Heart left ventricle (tissue), 13 donors: ENCODE data around the gene GNB1L.

Experiments used
- POLR2A ChIP-seq, 2 donors: fragments of 450-650 bp; IDR thresholded peaks; one replicate each; pipeline ENCODE4 v1.6.1; 2017; ENCODE audit warnings: antibody characterized with exemption in 2 of 2, mild to moderate bottlenecking in 2 of 2, moderate library complexity in 2 of 2
- TF ChIP-seq, protein P1 (sequence below), 12 donors: fragments of 200-600 bp; sonication (generic) in 4 of 12; IDR thresholded peaks; one replicate each; pipeline versions ENCODE4 v1.5.0 to v1.8.0; 2018 to 2022; ENCODE audit warnings: antibody characterized with exemption in 12 of 12, mild to moderate bottlenecking in 5 of 12
- donor health status: ischemic (EF 13 %, LVEDD 7.1; RV severe dilation, severe dysfunction).
- donor health status: DM: no; HTN: yes; CAD: no.
- donor health status: DM: no; HTN: no; CAD: no.
- donor health status: ischemic (EF 25% LVEDD 6.9; RV normal size, moderate dysfunction).
- donor health status: ischemic (EF 25% LVEDD 5.7; RV mildly dilated, moderate dysfunction).
- donor health status: ischemic (EF 35%, LVEDD 5.7; RV mildly dilated, moderate dysfunction).
- donor health status: nonischemic (EF 11% LVEDD 7.7; RV severe dilation, severe dysfunction).
- donor health status: DM: yes; HTN: yes; CAD: no.
- donor health status: PGD.
- donor health status: ischemic (EF 29% LVEDD 5.4; RV normal size, mild dysfunction).
- donor health status: nonischemic (EF 23%, LVEDD 6.1; RV moderate dilation, normal function).

DNA sequence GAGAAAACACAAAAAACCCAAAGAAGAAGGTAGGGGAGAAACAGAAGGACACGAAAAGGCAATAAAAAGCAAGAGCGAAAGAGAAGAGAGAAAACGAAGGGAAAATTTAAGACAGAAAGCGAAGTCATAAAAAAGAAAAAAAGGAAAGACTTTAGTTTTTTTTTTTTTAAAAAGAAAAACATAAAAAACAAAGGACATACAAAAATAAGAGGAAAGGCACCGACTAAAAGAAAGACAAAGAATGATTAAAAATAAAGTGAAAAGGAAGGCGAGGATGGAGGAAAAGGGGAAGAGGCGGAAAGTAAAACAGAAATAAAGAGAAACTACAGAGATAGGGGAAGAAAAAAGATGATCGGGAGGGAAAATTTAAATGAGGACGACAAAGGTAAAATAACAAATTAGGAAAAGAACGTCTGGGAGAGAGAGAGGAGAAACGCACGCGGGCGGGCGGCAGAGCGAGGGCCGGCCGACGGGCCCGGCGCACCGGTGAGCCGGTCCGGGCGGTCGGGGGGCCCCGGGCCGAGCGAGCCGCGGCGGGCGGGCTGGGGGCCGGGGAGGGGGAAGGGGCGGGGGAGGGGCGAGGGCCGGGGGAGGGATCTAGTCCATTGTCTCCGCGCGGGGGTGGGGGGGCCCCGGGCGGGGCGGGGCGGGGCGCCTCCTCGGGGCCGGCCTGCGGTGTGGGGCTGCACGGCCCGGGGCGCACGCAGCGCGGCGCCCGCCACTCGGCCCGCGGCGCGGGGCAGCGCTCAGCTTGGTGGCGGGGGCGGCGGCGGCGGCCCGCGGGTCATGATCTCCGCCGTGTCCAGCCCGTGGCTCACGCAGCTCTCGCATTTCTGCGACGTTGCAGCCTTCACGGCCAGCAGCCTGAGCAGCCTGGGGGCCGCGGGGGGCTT lies 94.4 kb downstream of the GNB1L start, which contains the start of gene TBX1:
- TF ChIP-seq, protein P1, sequence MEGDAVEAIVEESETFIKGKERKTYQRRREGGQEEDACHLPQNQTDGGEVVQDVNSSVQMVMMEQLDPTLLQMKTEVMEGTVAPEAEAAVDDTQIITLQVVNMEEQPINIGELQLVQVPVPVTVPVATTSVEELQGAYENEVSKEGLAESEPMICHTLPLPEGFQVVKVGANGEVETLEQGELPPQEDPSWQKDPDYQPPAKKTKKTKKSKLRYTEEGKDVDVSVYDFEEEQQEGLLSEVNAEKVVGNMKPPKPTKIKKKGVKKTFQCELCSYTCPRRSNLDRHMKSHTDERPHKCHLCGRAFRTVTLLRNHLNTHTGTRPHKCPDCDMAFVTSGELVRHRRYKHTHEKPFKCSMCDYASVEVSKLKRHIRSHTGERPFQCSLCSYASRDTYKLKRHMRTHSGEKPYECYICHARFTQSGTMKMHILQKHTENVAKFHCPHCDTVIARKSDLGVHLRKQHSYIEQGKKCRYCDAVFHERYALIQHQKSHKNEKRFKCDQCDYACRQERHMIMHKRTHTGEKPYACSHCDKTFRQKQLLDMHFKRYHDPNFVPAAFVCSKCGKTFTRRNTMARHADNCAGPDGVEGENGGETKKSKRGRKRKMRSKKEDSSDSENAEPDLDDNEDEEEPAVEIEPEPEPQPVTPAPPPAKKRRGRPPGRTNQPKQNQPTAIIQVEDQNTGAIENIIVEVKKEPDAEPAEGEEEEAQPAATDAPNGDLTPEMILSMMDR (IDR thresholded peaks at IDR 0.05), result no peak
- TF ChIP-seq POLR2A (IDR thresholded peaks at IDR 0.05), result no peak
